NCI-H2107 (cell line): ENCODE results near the gene P2RX1.

ENCODE experiments used
- DNase-seq: peaks from one replicate; lab custom pipeline; 2025; lab: John Stamatoyannopoulos, UW

Gene P2RX1

GRCh38 chr17:3887804-3888203 is 28.5 kb downstream of the P2RX1 start:
- DNase-seq, result no peak

GRCh38 chr17:3887394-3887793 is 28.9 kb downstream of the P2RX1 start:
- no peak for DNase-seq

- DNase-seq, result no peak
These were observed 29.5 kb downstream of the P2RX1 start for GRCh38 chr17:3886776-3887175.

DNA sequence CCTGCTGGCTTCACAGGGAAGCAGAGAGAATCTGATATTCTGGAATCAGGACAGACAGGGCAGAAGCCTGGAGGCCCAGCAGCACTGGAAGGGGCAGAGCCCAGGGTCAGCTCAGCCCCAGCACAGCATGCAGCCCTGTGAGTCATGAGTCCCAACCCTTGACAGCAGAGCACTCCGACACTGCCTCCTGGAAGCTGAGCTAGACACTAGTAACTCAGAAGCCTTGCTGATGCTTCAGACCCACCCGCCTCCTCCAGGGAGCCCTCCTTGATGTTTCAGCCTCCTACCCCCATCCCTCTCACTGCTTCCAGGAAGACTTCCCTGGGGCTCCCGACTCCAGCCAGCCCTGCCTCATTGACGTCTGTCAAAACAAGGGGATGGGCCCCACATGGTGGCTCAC is 30.3 kb downstream of the P2RX1 start:
- no peak for DNase-seq

DNA sequence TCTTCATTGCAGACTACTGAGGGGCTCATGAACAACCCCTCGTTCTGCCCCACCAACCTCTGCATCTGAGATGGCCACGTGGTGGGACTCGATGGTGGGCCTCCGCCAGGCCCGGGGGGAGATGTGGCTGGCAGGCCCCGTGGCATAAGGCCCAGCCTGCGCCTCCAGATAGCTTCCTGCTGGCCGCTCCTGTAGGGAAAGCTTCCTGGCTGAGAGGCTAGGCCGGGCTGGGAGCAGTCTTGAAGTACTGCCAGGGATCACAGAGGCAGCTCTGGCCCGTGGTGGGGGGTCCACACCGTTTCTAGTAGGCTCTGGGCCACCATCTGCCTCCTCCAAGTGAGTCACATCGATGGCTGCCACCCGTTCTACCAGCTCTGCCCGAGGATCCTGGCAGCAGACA is 31.0 kb downstream of the P2RX1 start:
- DNase-seq, result no peak

- no peak for DNase-seq
These were observed 32.1 kb downstream of the P2RX1 start for GRCh38 chr17:3884188-3884587.

- no peak for DNase-seq
These were observed 34.0 kb downstream of the P2RX1 start for GRCh38 chr17:3882276-3882675.

DNA sequence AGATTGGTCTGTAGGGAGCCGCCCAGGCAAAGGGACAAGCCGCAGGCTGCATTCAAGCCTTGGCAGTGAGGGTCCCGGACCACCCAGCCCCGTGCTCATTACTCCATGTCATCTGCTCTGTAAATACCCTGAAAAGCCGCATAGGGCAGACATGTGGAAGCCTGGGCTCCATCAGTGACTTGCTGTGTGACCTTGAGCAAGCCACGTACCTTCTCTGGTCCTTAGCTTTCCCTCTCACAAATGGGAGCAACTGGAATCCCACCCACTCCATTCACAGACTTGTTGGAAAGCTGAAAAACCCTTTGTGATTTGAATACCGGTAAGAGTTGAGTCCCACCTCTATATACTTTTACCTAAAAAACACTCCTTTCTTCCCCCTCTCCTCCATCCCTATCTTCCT is 35.3 kb downstream of the P2RX1 start:
- no peak for DNase-seq

DNA sequence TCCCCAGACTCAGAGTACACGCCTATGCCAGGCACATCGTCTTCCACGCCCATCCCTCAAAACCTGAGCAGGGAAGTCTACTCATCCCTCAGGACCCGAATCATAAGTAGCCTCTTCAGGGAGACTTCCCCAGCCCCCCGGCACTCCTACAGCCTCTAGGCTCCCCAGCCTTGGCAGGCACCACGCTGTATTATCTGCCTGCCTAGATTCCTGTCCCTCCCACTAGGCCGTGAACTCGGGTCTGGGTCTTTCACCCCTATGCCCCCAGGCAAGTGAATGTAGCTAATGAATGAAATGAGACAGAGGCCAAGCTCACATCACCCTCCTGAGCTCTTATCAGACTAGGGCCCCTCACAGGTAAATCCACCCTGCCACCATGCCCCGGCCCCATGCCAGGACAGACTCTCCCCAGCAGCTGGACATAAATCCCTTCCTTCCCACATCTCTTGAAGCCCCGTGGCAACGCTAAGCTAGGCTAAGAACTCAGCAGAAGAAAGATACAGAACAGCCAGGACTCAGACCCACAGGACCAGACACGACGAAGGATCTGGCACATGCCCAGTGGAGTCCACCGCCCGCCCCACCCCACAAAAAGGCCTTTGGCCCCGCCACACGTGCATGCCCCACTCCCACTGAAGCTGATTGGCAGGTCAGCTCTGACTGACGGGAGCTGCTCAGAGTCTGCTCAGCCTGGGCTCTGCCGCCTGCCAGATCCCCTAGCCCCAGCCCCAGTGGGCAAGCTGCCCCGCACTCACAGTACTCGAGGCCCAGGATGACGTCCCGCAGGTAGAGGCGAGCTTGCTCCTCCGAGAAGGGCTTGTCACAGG is 36.5 kb downstream of the P2RX1 start:
- DNase-seq, result no peak

GRCh38 chr17:3879186-3879585 is 37.1 kb downstream of the P2RX1 start:
- no peak for DNase-seq

GRCh38 chr17:3877220-3877619 is 39.0 kb downstream of the P2RX1 start:
- no peak for DNase-seq

- no peak for DNase-seq
These were observed 40.9 kb downstream of the P2RX1 start for GRCh38 chr17:3875317-3875716.

DNA sequence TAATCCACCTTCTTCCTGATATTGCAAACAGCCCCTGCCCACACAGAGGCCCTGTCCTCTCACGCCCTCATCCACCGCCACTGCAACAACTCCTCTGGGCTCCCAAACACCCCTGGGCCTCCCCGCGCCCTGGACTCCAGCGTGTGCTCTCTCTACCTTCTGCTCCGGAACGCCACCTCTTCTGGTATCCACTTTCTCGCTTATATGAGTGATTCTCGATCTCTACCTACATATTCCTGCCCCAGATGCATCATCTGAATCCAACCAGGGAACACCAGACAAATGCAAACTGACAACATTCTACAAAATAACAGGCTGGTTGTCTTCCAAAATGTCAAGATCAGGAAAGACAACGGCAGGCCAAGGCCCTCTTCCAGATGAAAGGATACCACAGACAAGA is 42.4 kb downstream of the P2RX1 start:
- DNase-seq, result no peak

DNA sequence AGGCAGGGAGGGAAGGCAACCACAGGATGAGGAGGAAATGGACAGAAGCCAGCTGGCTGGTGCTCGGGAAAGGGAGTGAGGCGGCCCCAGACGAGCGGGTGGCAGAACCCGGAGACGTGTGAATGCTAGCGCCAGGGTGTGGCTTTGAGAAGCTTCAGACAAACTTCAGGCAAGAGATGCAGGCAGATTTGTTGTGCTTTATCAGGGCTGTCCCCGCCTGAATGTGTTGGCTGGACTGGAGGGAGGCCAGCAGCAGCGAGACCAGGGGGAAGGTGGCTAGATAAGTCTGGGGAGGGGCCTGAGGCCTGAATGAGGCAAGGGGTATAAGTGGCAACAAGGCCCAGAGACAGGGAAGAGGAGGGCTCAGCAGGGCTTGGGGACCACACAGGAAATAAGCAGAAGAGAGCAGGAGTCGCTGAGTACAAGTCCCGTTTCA is 45.4 kb downstream of the P2RX1 start:
- DNase-seq, result no peak

DNA sequence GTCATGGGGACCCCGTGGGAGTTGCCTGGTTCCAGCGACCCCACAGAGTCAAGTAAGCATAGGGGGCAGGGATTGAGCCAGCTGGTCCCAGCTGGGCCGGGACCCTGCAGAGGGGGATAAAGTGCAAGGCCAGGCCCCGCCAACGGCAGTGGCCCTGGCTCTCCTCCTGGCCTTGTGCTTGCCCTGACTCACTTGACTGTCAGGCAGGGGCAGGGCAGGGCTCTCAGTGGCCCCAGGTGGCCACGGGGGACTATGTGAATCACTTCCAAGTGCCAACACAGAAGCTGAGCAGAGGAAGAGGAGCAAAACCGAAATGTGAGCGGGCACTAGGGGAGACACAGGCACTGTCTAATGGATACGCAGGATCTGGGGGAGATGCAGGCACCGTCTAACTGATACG is 48.7 kb downstream of the P2RX1 start:
- no peak for DNase-seq

DNA sequence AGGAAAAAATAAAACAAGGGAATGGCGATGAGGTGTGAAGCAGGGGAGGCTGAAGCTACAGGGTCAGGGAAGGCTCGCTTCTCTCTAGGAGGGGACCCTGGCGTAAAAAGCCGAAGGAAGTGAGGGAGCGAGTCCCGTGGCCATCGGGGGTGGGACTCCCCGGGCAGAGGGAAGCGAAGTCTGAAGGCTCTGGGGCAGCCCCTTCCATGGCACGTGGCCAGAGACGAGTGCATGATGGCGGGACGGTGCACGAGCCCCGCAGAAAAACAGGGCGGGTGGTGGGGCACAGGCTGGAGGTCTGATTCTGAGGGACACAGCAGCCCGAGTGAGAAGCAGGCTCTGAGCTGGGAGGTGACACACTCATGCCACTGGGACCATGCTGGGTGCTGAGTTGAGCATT is 49.2 kb downstream of the P2RX1 start:
- no peak for DNase-seq

DNA sequence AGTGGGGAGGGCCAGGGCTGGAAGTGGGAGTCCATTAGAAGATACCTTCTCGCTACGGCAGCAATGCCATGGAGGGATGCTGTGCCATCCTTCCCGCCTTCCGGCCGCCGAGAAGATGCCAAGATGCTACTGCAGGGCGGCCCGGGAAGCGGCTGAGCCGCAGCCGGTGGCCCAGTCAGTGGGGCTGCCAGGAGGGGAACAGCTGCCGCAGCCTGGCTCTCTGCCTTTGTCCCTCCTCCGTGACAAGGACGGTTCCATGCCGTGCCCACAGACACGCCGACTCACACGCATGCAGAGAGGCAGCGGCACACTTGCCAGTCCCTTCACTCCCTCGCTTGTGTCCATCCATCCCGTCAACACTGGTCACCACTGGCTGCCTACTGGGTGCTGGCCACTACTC is 50.0 kb downstream of the P2RX1 start:
- no peak for DNase-seq

DNA sequence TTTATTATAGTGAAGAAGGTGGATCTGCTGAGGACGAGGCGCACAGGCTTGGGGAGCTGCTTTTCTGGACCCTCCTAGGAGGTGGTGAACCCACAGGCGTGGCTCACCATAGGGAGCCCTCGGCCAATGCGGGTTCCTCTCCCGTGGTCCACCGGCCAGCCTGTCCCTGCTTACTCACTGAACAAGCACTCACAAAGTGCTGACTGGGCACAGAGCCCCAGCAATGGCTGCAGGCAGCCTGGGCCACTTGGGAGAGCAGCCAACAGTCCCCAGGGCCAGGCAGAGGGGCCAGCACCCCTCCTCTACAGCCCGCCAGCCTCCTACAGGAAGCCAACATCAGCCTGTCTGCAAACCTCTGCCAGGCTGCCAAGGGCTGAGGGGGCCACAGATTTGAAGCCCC is 51.1 kb downstream of the P2RX1 start:
- DNase-seq, result no peak

- DNase-seq, result no peak
These were observed 51.7 kb downstream of the P2RX1 start for GRCh38 chr17:3864534-3864933.

DNA sequence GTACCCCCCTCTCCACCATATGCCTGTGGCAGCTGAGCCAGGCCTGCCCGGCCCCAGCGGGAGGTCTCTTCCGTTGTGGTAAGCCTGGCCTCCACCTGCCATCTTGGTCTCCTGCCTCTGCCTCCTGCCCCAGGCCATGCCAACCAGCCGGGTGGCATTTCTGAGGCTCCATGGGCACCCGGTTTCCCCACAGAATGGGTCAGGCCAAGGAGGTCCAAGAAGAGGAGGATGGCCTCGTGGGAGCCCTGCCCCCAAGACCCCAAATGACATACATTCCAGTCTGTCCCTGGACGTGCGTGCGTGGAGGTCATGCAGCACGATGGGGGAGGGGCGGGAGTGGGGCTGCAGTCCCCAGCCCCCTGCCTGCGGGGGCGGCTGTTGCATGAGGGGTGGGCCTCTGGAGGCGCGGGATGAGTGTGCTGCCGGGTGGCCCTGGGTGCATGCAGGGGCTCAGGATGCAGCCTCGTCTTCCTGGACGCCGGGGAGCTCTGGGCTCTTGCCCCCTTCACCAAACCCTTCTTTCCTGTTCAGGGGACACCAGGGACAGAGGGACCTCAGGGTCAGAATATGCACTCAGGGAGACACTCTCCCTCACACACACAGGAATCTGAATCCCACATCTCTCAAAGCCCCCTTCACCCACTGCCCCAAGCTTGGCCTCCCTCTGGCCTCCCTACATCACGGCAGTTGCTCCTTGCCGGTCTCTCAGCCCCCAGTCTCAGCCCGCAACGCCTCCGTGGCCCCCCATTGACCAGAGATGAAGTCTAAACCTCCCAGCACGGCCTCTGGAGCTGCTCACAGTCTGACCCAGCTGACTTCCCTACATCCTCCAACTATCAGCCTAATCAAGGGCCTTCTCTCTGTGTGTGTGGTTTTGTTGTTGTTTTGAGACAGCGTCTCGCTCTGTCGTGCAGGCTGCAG is 54.2 kb downstream of the P2RX1 start:
- DNase-seq, result no peak

DNA sequence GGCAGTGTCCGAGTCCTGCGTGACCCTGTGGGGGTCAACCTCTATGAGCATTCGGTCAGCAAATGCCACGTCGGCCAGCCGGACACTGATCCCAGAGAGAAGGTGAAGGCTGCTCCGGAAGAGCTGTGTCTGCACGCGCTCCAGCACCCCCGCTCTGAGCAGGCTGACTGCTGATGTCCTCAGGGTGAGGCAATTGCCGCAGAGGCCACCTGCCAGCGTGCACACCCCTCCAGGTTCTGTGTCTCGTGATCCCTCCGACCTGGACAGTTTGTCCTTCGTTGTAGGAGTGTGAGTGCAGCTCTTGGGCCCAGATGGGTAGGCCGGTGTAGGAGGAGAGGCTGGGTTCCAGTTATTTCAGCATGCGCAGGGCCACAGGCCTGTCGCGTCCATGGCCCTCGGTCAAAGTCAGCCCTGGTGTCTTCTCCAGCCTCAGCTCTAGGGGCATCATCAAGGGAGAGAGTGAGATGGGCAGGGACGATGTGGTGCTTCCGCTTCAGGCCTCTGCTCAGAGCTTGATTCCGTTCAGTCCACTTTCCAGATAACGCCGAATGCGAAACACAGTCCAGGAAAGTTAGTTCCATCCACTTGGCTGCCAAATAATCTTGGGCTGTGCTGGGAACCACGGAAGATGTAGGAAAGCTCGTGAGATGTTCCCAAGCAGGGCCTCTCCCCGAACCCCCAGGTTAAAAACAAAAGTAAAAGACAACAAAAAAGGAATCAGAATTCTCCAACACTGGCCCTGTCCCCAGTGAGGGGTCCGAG is 55.1 kb downstream of the P2RX1 start:
- DNase-seq, result no peak

- no peak for DNase-seq
These were observed 56.3 kb downstream of the P2RX1 start for GRCh38 chr17:3859940-3860339.
